ENCODE results near the gene AP4S1.

The AP4S1 gene

GRCh38 chr14:31013841-31014240 lies 11.6 kb upstream of the AP4S1 start:
- DNase-seq: no peak
- Mint-ChIP-seq H3K36me3 (ENCODE audit: low read depth) (peaks cover 34% of the 10 kb centered on the region), H3K27me3 (ENCODE audit: low read depth, poor library complexity) (no peaks in the 10 kb centered on the region), H3K4me1 (no peaks in the 10 kb centered on the region), H3K4me3 (no peak overlapping the region), H3K9me3 (peaks cover 13% of the 10 kb centered on the region), H3K27ac (no peak overlapping the region)
- TF ChIP-seq CTCF (IDR thresholded peaks at IDR 0.05): no peak

- no peak overlapping the region for H3K27ac Mint-ChIP-seq
- no peak overlapping the region for H3K4me3 Mint-ChIP-seq
- H3K36me3 Mint-ChIP-seq (ENCODE audit: low read depth): peaks cover 42% of the 10 kb centered on the region
These were observed 7.3 kb upstream of the AP4S1 start for GRCh38 chr14:31018057-31018645.

GRCh38 chr14:31020834-31021575 lies 4.4 kb upstream of the AP4S1 start:
- H3K27ac Mint-ChIP-seq: no peak overlapping the region

More at GRCh38 chr14:31018057-31018645, 7.3 kb upstream of the AP4S1 start:
- Mint-ChIP-seq H3K4me1 (peaks cover 6% of the 10 kb centered on the region), H3K27me3 (ENCODE audit: low read depth, poor library complexity) (no peaks in the 10 kb centered on the region), H3K9me3 (peaks cover 11% of the 10 kb centered on the region)
- no peak for TF ChIP-seq CTCF (IDR thresholded peaks at IDR 0.05)
- DNase-seq: no peak

GRCh38 chr14:31021576-31021949 lies 3.9 kb upstream of the AP4S1 start:
- no peaks in the 10 kb centered on the region for H3K27me3 Mint-ChIP-seq (ENCODE audit: low read depth, poor library complexity)
- no peak overlapping the region for H3K27ac Mint-ChIP-seq
- no peak for DNase-seq
- peaks cover 25% of the 10 kb centered on the region for H3K4me1 Mint-ChIP-seq
- peaks cover 42% of the 10 kb centered on the region for H3K36me3 Mint-ChIP-seq (ENCODE audit: low read depth)
- TF ChIP-seq CTCF (IDR thresholded peaks at IDR 0.05): no peak
- peaks cover 11% of the 10 kb centered on the region for H3K9me3 Mint-ChIP-seq
- no peak overlapping the region for H3K4me3 Mint-ChIP-seq

More at GRCh38 chr14:31020834-31021575, 4.4 kb upstream of the AP4S1 start:
- Mint-ChIP-seq H3K9me3 (peaks cover 11% of the 10 kb centered on the region), H3K27me3 (ENCODE audit: low read depth, poor library complexity) (no peaks in the 10 kb centered on the region), H3K4me1 (peaks cover 25% of the 10 kb centered on the region), H3K4me3 (no peak overlapping the region), H3K36me3 (ENCODE audit: low read depth) (peaks cover 42% of the 10 kb centered on the region)
- TF ChIP-seq CTCF (IDR thresholded peaks at IDR 0.05): no peak
- DNase-seq: no peak

GRCh38 chr14:31022386-31022785 lies 3.1 kb upstream of the AP4S1 start:
- no peak for TF ChIP-seq CTCF (IDR thresholded peaks at IDR 0.05)
- peaks cover 11% of the 10 kb centered on the region for H3K9me3 Mint-ChIP-seq
- peaks cover 32% of the 10 kb centered on the region for H3K4me1 Mint-ChIP-seq
- peaks cover 42% of the 10 kb centered on the region for H3K36me3 Mint-ChIP-seq (ENCODE audit: low read depth)
- H3K27me3 Mint-ChIP-seq (ENCODE audit: low read depth, poor library complexity): no peaks in the 10 kb centered on the region
- DNase-seq: no peak
- H3K4me3 Mint-ChIP-seq: no peak overlapping the region
- no peak overlapping the region for H3K27ac Mint-ChIP-seq
